ENCODE data around the gene CSPG4.
"Not testable (repeated sequence)": the region's sequence is repeated elsewhere in the genome, so short reads cannot be mapped to it uniquely, and the experiment has no call there.

DNA sequence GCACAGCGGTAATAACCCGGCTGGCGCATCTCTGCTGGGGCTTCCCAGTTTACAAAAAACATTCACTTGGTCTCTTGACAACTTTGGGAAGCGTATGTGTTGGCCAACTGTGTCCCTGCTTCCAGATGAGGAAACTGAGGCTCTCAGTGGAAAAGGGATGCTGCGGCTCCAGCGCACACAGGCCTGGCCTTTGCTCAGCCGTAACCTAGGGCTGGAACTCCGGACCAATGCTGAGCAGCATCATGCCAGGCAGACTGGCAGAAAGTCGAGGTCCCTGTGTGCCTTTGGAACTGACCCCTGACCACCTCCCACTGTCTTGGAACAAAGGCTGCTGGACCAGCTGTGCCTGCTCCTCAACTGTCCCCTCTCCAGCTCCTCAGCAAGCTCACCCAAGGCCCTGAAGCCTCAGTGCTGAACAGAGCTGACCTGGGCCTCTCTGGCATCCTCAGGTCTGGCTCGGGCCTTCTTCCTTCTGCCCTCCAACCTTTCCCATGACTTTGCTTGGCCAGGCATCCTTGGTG lies 2.7 kb upstream of the CSPG4 start:
- not testable (repeated sequence) for TF ChIP-seq TCF7L2, POLR2AphosphoS5 (IDR thresholded peaks at IDR 0.05; ENCODE audit: low read depth, low read length)
- TF ChIP-seq, protein P1, sequence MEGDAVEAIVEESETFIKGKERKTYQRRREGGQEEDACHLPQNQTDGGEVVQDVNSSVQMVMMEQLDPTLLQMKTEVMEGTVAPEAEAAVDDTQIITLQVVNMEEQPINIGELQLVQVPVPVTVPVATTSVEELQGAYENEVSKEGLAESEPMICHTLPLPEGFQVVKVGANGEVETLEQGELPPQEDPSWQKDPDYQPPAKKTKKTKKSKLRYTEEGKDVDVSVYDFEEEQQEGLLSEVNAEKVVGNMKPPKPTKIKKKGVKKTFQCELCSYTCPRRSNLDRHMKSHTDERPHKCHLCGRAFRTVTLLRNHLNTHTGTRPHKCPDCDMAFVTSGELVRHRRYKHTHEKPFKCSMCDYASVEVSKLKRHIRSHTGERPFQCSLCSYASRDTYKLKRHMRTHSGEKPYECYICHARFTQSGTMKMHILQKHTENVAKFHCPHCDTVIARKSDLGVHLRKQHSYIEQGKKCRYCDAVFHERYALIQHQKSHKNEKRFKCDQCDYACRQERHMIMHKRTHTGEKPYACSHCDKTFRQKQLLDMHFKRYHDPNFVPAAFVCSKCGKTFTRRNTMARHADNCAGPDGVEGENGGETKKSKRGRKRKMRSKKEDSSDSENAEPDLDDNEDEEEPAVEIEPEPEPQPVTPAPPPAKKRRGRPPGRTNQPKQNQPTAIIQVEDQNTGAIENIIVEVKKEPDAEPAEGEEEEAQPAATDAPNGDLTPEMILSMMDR (IDR thresholded peaks at IDR 0.05), result not testable (repeated sequence)

Measured in Panc1 (cell line).